Measurements from ENCODE around the gene RPL10A. TPM values are rescaled to one million over a fixed set of nuclear protein-coding genes. Genes with fewer than 3 reads are reported as not detected.

The RPL10A gene
- total and polyA plus RNA-seq, 10 donors, result 962 to 3,148 (median 1,054) TPM

DNA sequence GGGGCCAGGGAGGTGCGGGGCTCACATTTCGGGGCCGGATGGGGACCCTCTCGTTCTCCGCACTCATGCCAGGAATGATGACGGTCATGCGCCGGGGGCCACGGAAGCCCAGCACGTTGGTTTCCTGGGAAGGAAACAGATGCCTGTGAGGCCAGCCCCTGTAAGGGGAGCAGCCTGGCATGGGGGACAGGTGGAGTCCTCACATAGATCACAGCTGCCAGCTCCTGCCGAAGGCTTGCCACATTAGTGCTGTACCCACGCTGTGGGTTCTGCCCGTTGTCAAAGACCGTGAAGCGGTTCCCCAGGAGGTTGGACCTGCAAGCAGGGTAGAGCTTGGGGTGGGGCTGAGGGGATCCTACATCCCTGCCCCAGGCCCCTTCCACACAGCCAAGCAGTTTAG, 35.3 kb downstream of the RPL10A start:
- no peaks in the 10 kb centered on the region for H3K36me3 ChIP-seq
- intact Hi-C loops (cut with DNase I; ENCODE audit: low total_unique reads), result no loop called here
- H3K4me3 ChIP-seq, result no peak overlapping the region
- no peak overlapping the region for H3K27ac ChIP-seq
- no peak for TF ChIP-seq POLR2A (IDR thresholded peaks at IDR 0.05)
- TF ChIP-seq CTCF (IDR thresholded peaks at IDR 0.05 in 8 of 11, conservative IDR thresholded peaks at IDR 0.05 in 3 of 11), result no peak
- TF ChIP-seq POLR2AphosphoS5 (IDR thresholded peaks at IDR 0.05), result no peak
- no peak for DNase-seq
- peaks cover 0 to 81% (median 18%) of the 10 kb centered on the region in 7 donors for H3K27me3 ChIP-seq (replicated peaks in 1 of 7)
- peaks cover 0 to 2% (median under 1%) of the 10 kb centered on the region in 6 donors for H3K4me1 ChIP-seq
- no peaks in the 10 kb centered on the region for H3K9me3 ChIP-seq
- WGBS, 5 donors, result 14 to 34% (median 22%) methylated on average over 6 to 15 of the region's 15 CpGs

GRCh38 chr6:35505999-35506412, 37.8 kb downstream of the RPL10A start:
- Histone ChIP-seq H3K9me3 (no peaks in the 10 kb centered on the region), H3K36me3 (no peaks in the 10 kb centered on the region), H3K27ac (no peak overlapping the region), H3K4me3 (no peak overlapping the region), H3K4me1 (no peaks in the 10 kb centered on the region), H3K27me3 (replicated peaks in 1 of 7) (peaks cover 0 to 79% (median 15%) of the 10 kb centered on the region in 7 donors)
- no peak for TF ChIP-seq CTCF (IDR thresholded peaks at IDR 0.05 in 8 of 11, conservative IDR thresholded peaks at IDR 0.05 in 3 of 11)
- TF ChIP-seq POLR2A (IDR thresholded peaks at IDR 0.05), result no peak
- TF ChIP-seq POLR2AphosphoS5 (IDR thresholded peaks at IDR 0.05), result no peak
- intact Hi-C loops (cut with DNase I; ENCODE audit: low total_unique reads), result no loop called here
- DNase-seq, result no peak
- 66 to 80% (median 75%) methylated on average over 18 to 21 of the region's 21 CpGs for WGBS, 5 donors

GRCh38 chr6:35506536-35506935, 38.3 kb downstream of the RPL10A start:
- TF ChIP-seq CTCF (IDR thresholded peaks at IDR 0.05 in 8 of 11, conservative IDR thresholded peaks at IDR 0.05 in 3 of 11) (no peak), POLR2AphosphoS5 (IDR thresholded peaks at IDR 0.05) (no peak), POLR2A (IDR thresholded peaks at IDR 0.05) (no peak)
- Histone ChIP-seq H3K9me3 (no peaks in the 10 kb centered on the region), H3K36me3 (no peaks in the 10 kb centered on the region), H3K4me1 (peaks cover 0 to 4% (median under 1%) of the 10 kb centered on the region in 6 donors), H3K27me3 (replicated peaks in 1 of 7) (peaks cover 0 to 79% (median 17%) of the 10 kb centered on the region in 7 donors), H3K4me3 (no peak overlapping the region), H3K27ac (no peak overlapping the region)
- intact Hi-C loops (cut with DNase I; ENCODE audit: low total_unique reads), result no loop called here
- no peak for DNase-seq
- WGBS, 5 donors, result 90 to 93% (median 93%) methylated on average over 3 of the region's 3 CpGs

- DNase-seq, result no peak
- WGBS, 5 donors, result 90 to 98% (median 95%) methylated on average over 2 of the region's 2 CpGs
- TF ChIP-seq POLR2AphosphoS5 (IDR thresholded peaks at IDR 0.05), result no peak
- TF ChIP-seq POLR2A (IDR thresholded peaks at IDR 0.05), result no peak
- TF ChIP-seq CTCF (IDR thresholded peaks at IDR 0.05 in 8 of 11, conservative IDR thresholded peaks at IDR 0.05 in 3 of 11), result no peak
- no peaks in the 10 kb centered on the region for H3K36me3 ChIP-seq
- H3K27me3 ChIP-seq (replicated peaks in 1 of 7), result peaks cover 0 to 79% (median 22%) of the 10 kb centered on the region in 7 donors
- intact Hi-C loops (cut with DNase I; ENCODE audit: low total_unique reads), result no loop called here
- H3K9me3 ChIP-seq, result no peaks in the 10 kb centered on the region
- no peak overlapping the region for H3K4me3 ChIP-seq
- H3K27ac ChIP-seq, result no peak overlapping the region
- H3K4me1 ChIP-seq, result peaks cover 0 to 10% (median 2%) of the 10 kb centered on the region in 6 donors
These were observed 39.0 kb downstream of the RPL10A start for GRCh38 chr6:35507221-35507620.

Measured in spleen (tissue), 11 donors.